ENCODE results near the gene ZMIZ1. TPM values are rescaled to one million over a fixed set of nuclear protein-coding genes. Genes with fewer than 3 reads are reported as not detected.

The ZMIZ1 gene
- total RNA-seq, 1 experiment from 2014 or later: 28.4 TPM

GRCh38 chr10:79292891-79293746 lies 224.4 kb downstream of the ZMIZ1 start:
- H3K27ac ChIP-seq (ENCODE audit: low read depth, low read length): no peak overlapping the region
- no peaks in the 10 kb centered on the region for H3K27me3 ChIP-seq (ENCODE audit: insufficient read depth, low read length)
- intact Hi-C loops (cut with micrococcal nuclease): no loop called here
- ChIA-PET RAD21 (ENCODE audit: low non-redundant PET in 1 of 2, low total read pairs in 2 of 2, uncharacterized antibody in 2 of 2, unreplicated experiment in 2 of 2) (no interaction called here), POLR2A (no interaction called here), CTCF (interaction anchor here (1.0 kb wide), 1 partner anchor 195 kb away, joined by 3 read pairs; no protein-coding TSS in a partner anchor)
- H2AFZ ChIP-seq (ENCODE audit: low read depth, low read length, poor library complexity, severe bottlenecking): no peak overlapping the region
- no peaks in the 10 kb centered on the region for H3K9me3 ChIP-seq (ENCODE audit: control insufficient read depth in 1 of 2, insufficient read depth in 1 of 2, low read depth in 1 of 2, low read length in 2 of 2)
- H3K79me2 ChIP-seq (ENCODE audit: insufficient read depth, low read length): no peaks in the 10 kb centered on the region
- BruUV-seq (replicated peaks): no TSS peak
- no peak overlapping the region for H3K4me2 ChIP-seq (ENCODE audit: low read length)
- no peak overlapping the region for H3K9ac ChIP-seq (ENCODE audit: low read length)
- no peaks in the 10 kb centered on the region; a peak in 1 of 4 replicates for H3K36me3 ChIP-seq (ENCODE audit: control insufficient read depth in 1 of 2, insufficient read depth in 2 of 2, low read length in 2 of 2)
- no peaks in the 10 kb centered on the region for H3K9me2 ChIP-seq (ENCODE audit: insufficient read depth)
- H3K4me1 ChIP-seq (ENCODE audit: control insufficient read depth in 1 of 2, insufficient read depth in 2 of 2, low read length in 2 of 2): peaks cover 0 to 16% of the 10 kb centered on the region in 2 experiments; a peak in 3 of 4 replicates
- TF ChIP-seq CBX3 (IDR thresholded peaks at IDR 0.05; ENCODE audit: low read depth) (no peak), RAD21 (IDR thresholded peaks at IDR 0.05; ENCODE audit: low read depth) (peak; percentile 55), CTCF (IDR thresholded peaks at IDR 0.05 in 2 of 3, conservative IDR thresholded peaks at IDR 0.05 in 1 of 3; ENCODE audit: borderline replicate concordance in 1 of 3, insufficient read depth in 1 of 3, low read depth in 2 of 3, low read length in 2 of 3) (peak; percentile 38 to 76 (median 62); a peak in 5 of 6 replicates), ZBTB33 (IDR thresholded peaks at IDR 0.05; ENCODE audit: extremely low read depth, insufficient replicate concordance, low read length) (no peak)
- H3K4me3 ChIP-seq (replicated peaks in 1 of 2; ENCODE audit: low read depth in 1 of 2, low read length in 2 of 2): no peak overlapping the region
- H4K20me1 ChIP-seq (ENCODE audit: insufficient read depth): no peaks in the 10 kb centered on the region
- ATAC-seq: peak; percentile 84
- no peak for DNase-seq (ENCODE audit: low read depth, low spot score)
